OCI-LY1 (cell line): ENCODE measurements around the gene FRRS1.

Source experiments
- CTCF ChIP-seq: fragments of 200-600 bp; sonication (generic), shearing (Covaris generic); IDR thresholded peaks from 2 replicates; pipeline ENCODE4 v1.5.1; 2017; ENCODE audit warnings: mild to moderate bottlenecking, antibody characterized with exemption, low read length, moderate library complexity, mixed read lengths
- EZH2 ChIP-seq: fragments of 200-600 bp; sonication (generic), shearing (Covaris generic); IDR thresholded peaks from 2 replicates; pipeline ENCODE4 v1.8.0; 2017; ENCODE audit warnings: borderline replicate concordance, mixed run types, mild to moderate bottlenecking, antibody characterized with exemption, low read length, moderate library complexity, mixed read lengths

- TF ChIP-seq CTCF (no peak), EZH2 (no peak)
Measured at GRCh38 chr1:99660496-99660895, 105.9 kb downstream of the FRRS1 start.
